Body of pancreas (tissue), 4 donors: ENCODE results near the gene SUN2.

Experiments used
- CTCF ChIP-seq, 7 experiments: fragments of 450-650 bp in 4 of 7; fragments of 200-600 bp in 3 of 7; sonication (generic) in 3 of 7; IDR thresholded peaks; one replicate each; pipeline ENCODE4 v1.5.1; 2016 to 2019; ENCODE audit warnings: antibody characterized with exemption in 7 of 7
- POLR2A ChIP-seq, 3 donors: fragments of 450-650 bp; IDR thresholded peaks; one replicate each; pipeline ENCODE4 v1.6.1; 2016; ENCODE audit warnings: antibody characterized with exemption in 3 of 3, mild to moderate bottlenecking in 2 of 3

GRCh38 chr22:38784035-38784434 is 28.2 kb upstream of the SUN2 start:
- no peak for TF ChIP-seq CTCF (IDR thresholded peaks at IDR 0.05)
- no peak for TF ChIP-seq POLR2A (IDR thresholded peaks at IDR 0.05)
